PFSK-1 (cell line): Measurements from ENCODE around the gene ARHGEF26.

Experiments
- FOXP2 ChIP-seq: optimal IDR thresholded peaks from 2 replicates; pipeline ENCODE3; 2011; ENCODE audit warnings: borderline replicate concordance, control low read depth, inconsistent platforms; ENCODE audit not compliant: insufficient read depth; ENCODE audit errors: extremely low read length, extremely low read depth
- POLR2AphosphoS5 ChIP-seq: IDR thresholded peaks from 2 replicates; pipeline ENCODE4 v1.6.1; 2012; ENCODE audit warnings: low read depth, mild to moderate bottlenecking, control low read depth, low read length, moderate library complexity
- SIN3A ChIP-seq: IDR thresholded peaks from 2 replicates; pipeline ENCODE4 v1.6.1; 2012; ENCODE audit warnings: mild to moderate bottlenecking, low read length, moderate library complexity, borderline replicate concordance; ENCODE audit not compliant: insufficient read depth
- TAF1 ChIP-seq: IDR thresholded peaks from 2 replicates; pipeline ENCODE4 v1.6.1; 2012; ENCODE audit warnings: low read length, control low read depth, borderline replicate concordance; ENCODE audit not compliant: insufficient read depth
- TF ChIP-seq, protein P1 (sequence below), 2 experiments: IDR thresholded peaks; 2 replicates each; pipeline versions ENCODE4 v1.6.1 to v1.8.0; 2011 to 2012; ENCODE audit warnings: low read depth in 2 of 2, low read length in 2 of 2, control low read depth in 1 of 2, inconsistent platforms in 1 of 2, mild to moderate bottlenecking in 1 of 2, moderate library complexity in 1 of 2; ENCODE audit not compliant: insufficient read depth in 1 of 2

Gene ARHGEF26

DNA sequence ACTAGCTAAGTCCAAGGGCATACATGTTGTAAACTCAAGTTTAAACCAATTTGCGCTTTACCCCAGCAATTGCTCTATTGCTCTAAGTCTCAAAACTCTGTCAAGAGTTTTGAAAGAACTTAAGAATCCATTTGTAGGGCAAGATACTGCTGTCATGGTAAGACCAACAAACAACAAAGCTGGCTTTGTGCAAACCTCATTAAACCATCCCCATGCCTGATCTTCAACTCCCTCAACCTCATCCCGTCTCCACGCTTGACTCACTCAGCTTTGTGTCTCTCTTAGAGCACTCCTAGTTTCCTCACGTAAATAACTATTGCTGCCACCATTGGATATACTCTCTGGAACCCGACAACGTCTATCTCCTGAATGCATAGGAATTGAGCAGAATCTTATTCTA, 20.6 kb upstream of the ARHGEF26 start:
- TF ChIP-seq FOXP2: no peak
- TF ChIP-seq, protein P1, sequence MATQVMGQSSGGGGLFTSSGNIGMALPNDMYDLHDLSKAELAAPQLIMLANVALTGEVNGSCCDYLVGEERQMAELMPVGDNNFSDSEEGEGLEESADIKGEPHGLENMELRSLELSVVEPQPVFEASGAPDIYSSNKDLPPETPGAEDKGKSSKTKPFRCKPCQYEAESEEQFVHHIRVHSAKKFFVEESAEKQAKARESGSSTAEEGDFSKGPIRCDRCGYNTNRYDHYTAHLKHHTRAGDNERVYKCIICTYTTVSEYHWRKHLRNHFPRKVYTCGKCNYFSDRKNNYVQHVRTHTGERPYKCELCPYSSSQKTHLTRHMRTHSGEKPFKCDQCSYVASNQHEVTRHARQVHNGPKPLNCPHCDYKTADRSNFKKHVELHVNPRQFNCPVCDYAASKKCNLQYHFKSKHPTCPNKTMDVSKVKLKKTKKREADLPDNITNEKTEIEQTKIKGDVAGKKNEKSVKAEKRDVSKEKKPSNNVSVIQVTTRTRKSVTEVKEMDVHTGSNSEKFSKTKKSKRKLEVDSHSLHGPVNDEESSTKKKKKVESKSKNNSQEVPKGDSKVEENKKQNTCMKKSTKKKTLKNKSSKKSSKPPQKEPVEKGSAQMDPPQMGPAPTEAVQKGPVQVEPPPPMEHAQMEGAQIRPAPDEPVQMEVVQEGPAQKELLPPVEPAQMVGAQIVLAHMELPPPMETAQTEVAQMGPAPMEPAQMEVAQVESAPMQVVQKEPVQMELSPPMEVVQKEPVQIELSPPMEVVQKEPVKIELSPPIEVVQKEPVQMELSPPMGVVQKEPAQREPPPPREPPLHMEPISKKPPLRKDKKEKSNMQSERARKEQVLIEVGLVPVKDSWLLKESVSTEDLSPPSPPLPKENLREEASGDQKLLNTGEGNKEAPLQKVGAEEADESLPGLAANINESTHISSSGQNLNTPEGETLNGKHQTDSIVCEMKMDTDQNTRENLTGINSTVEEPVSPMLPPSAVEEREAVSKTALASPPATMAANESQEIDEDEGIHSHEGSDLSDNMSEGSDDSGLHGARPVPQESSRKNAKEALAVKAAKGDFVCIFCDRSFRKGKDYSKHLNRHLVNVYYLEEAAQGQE (IDR thresholded peaks at IDR 0.05; ENCODE audit: insufficient read depth in 1 of 2, low read depth in 2 of 2, low read length in 2 of 2): no peak
- no peak for TF ChIP-seq TAF1
- TF ChIP-seq POLR2AphosphoS5: no peak
- TF ChIP-seq SIN3A: no peak

DNA sequence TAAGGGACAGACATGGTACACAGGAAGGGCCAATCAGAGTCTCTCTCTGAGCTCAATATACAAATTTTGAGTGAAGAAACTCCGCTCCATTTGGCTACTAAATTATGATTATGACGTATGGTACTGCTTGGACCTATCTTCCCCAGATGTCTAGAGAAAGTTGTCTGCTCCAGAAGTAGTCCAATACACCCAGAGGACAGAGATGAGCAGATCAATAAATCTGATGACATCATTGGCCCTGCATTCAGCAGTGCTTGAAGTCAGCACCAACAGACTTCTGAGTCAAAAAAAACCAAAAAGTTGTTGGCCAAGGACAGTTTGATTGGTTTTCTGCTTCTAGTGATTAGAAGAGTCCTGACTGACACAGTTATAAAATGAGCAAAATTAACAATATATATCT, 19.9 kb upstream of the ARHGEF26 start:
- no peak for TF ChIP-seq SIN3A
- no peak for TF ChIP-seq POLR2AphosphoS5
- TF ChIP-seq, protein P1 (IDR thresholded peaks at IDR 0.05; ENCODE audit: insufficient read depth in 1 of 2, low read depth in 2 of 2, low read length in 2 of 2): no peak
- TF ChIP-seq FOXP2: no peak
- no peak for TF ChIP-seq TAF1

DNA sequence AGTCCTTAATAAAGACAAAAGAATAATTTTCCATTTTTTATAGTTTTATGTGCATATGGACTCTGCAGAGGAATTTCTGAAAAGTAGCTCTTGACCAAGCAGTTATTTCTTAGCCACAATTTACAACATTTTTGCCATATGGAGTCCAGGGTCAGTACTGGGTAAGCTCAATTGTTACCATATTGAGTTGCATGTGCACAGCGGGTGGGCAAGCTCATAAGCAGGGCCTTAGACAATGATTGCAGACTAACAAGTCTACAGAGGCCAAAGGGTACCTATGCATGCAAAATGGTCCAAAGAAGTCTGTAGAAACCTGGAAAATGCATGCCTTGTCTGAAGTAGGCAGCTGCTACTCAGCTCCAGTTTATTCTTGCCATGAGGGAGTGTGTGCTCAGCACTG, 19.0 kb upstream of the ARHGEF26 start:
- TF ChIP-seq SIN3A (no peak), FOXP2 (no peak), TAF1 (no peak), POLR2AphosphoS5 (no peak)
- TF ChIP-seq, protein P1 (IDR thresholded peaks at IDR 0.05; ENCODE audit: insufficient read depth in 1 of 2, low read depth in 2 of 2, low read length in 2 of 2): no peak

DNA sequence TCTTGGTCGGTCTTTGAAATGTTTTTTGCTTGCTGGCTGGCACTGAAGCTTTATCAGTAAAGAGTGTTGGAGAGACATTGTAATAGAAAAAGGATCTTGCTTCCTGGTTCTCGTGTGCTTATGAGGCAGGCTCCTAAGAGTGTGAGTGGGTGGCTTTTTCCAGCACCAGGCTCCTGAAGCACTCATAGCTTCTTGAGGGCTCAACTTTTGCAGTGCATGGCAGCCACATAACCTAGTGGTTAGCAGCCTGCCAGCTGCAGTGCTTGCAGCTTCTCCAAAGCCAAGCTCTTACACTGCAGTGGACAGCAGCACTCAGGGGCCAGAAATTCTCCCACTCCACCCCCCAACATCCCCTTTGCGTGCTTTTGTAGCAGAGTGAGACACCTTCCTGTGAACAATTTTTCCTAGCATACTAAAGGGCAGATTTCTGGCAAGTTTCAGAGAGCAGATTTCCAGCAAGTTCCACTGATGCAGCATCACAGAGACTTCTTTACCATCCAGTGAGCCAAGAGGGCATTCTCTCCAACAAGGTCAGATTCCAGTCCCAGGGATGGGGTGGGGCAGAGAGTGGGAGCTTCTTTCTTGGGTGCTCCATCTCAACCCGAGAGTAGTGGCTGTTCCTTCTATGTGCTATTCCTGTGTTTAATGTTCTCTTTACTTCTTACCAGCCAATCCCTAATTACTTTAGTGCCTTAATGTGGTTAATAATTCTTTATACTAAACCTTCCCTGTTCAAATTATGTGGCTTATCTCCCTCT, 15.8 kb upstream of the ARHGEF26 start:
- TF ChIP-seq SIN3A (no peak), FOXP2 (no peak), TAF1 (no peak), POLR2AphosphoS5 (no peak)
- TF ChIP-seq, protein P1 (IDR thresholded peaks at IDR 0.05; ENCODE audit: insufficient read depth in 1 of 2, low read depth in 2 of 2, low read length in 2 of 2): no peak
